NCI-H2227 treated with DMSO at 0.1 percent for 48 hours (cell line): ENCODE results near the gene NUP93.

Experiments used
- DNase-seq: peaks from one replicate; lab custom pipeline; 2025; lab: John Stamatoyannopoulos, UW

The NUP93 gene

GRCh38 chr16:56743840-56744239, 13.9 kb downstream of the NUP93 start:
- no peak for DNase-seq

GRCh38 chr16:56744996-56745640, 15.2 kb downstream of the NUP93 start:
- no peak for DNase-seq

- DNase-seq: no peak
These were observed 17.6 kb downstream of the NUP93 start for GRCh38 chr16:56747486-56748045.

- no peak for DNase-seq
These were observed 18.3 kb downstream of the NUP93 start for GRCh38 chr16:56748191-56748590.

- no peak for DNase-seq
These were observed 18.9 kb downstream of the NUP93 start for GRCh38 chr16:56748826-56749225.

GRCh38 chr16:56749672-56750491, 20.0 kb downstream of the NUP93 start:
- DNase-seq: no peak

- DNase-seq: no peak
These were observed 23.5 kb downstream of the NUP93 start for GRCh38 chr16:56753410-56753809.

GRCh38 chr16:56755038-56755437, 25.1 kb downstream of the NUP93 start:
- no peak for DNase-seq

- DNase-seq: no peak
These were observed 28.5 kb downstream of the NUP93 start for GRCh38 chr16:56758432-56758831.

- no peak for DNase-seq
These were observed 29.0 kb downstream of the NUP93 start for GRCh38 chr16:56758930-56759329.

GRCh38 chr16:56763291-56763916, 33.5 kb downstream of the NUP93 start:
- DNase-seq: no peak

GRCh38 chr16:56764835-56765234, 34.9 kb downstream of the NUP93 start:
- DNase-seq: no peak

- DNase-seq: peak; percentile 27
These were observed 36.0 kb downstream of the NUP93 start for GRCh38 chr16:56765949-56766348.

- DNase-seq: peak; percentile 26
These were observed 37.1 kb downstream of the NUP93 start for GRCh38 chr16:56767024-56767423.

GRCh38 chr16:56769677-56770076, 39.7 kb downstream of the NUP93 start:
- DNase-seq: no peak

- no peak for DNase-seq
These were observed 41.8 kb downstream of the NUP93 start for GRCh38 chr16:56771558-56772279.

GRCh38 chr16:56773532-56773931, 43.6 kb downstream of the NUP93 start:
- DNase-seq: no peak

GRCh38 chr16:56774016-56774680, 44.2 kb downstream of the NUP93 start:
- DNase-seq: no peak

- no peak for DNase-seq
These were observed 45.2 kb downstream of the NUP93 start for GRCh38 chr16:56775162-56775561.

- no peak for DNase-seq
These were observed 46.6 kb downstream of the NUP93 start for GRCh38 chr16:56776562-56776961.

GRCh38 chr16:56777001-56777400, 47.1 kb downstream of the NUP93 start:
- DNase-seq: no peak

GRCh38 chr16:56777482-56777881, 47.6 kb downstream of the NUP93 start:
- no peak for DNase-seq
